Measurements from ENCODE around the gene GMDS. TPM values are rescaled to one million over a fixed set of nuclear protein-coding genes. Genes with fewer than 3 reads are reported as not detected.

Gene GMDS
- total and polyA plus RNA-seq, 2 of the 8 experiments (the other 6 are each of a cell fraction or from before 2014, with no cell fraction given): 16.8 to 50.0 TPM

GRCh38 chr6:2157441-2158127 lies 87.8 kb downstream of the GMDS start:
- H3K9ac ChIP-seq (replicated peaks in 1 of 4; ENCODE audit: extremely low read depth in 1 of 4, low read depth in 3 of 4, low read length in 3 of 4): no peak overlapping the region; a peak in 1 of 7 replicates
- no peak overlapping the region for H3K23ac ChIP-seq (ENCODE audit: insufficient read length)
- H2BK5ac ChIP-seq (ENCODE audit: low read depth, low read length): no peak overlapping the region
- DNase-seq (ENCODE audit: low read depth in 1 of 2, low spot score in 2 of 2) (no peak), FAIRE-seq (no peak)
- no peaks in the 10 kb centered on the region for H3K9me3 ChIP-seq (ENCODE audit: insufficient read depth in 2 of 2, low read depth in 1 of 2, low read length in 1 of 2)
- peaks cover 0 to 3% (median 1%) of the 10 kb centered on the region in 4 experiments; a peak in 4 of 7 replicates for H3K4me1 ChIP-seq (replicated peaks in 1 of 4; ENCODE audit: control insufficient read depth in 3 of 4, insufficient read depth in 4 of 4, low read length in 3 of 4)
- H2BK20ac ChIP-seq (ENCODE audit: low read length): no peak overlapping the region
- peaks cover 0 to 11% of the 10 kb centered on the region in 2 experiments; a peak in 1 of 4 replicates for H3K79me2 ChIP-seq (ENCODE audit: control insufficient read depth in 1 of 2, insufficient read depth in 2 of 2, low read length in 2 of 2)
- H4K20me1 ChIP-seq (replicated peaks in 1 of 2; ENCODE audit: control insufficient read depth in 1 of 2, insufficient read depth in 2 of 2, low read length in 2 of 2): no peaks in the 10 kb centered on the region
- H3K27me3 ChIP-seq (replicated peaks in 1 of 4; ENCODE audit: control insufficient read depth in 3 of 4, extremely low read depth in 1 of 4, insufficient read depth in 3 of 4, low read length in 3 of 4): no peaks in the 10 kb centered on the region
- H3K4ac ChIP-seq (replicated peaks; ENCODE audit: insufficient read length, low read depth, low read length): no peak overlapping the region
- no peak overlapping the region for H3K14ac ChIP-seq (ENCODE audit: insufficient read length)
- H3K4me3 ChIP-seq (ENCODE audit: extremely low read depth in 1 of 4, insufficient read depth in 2 of 4, low read depth in 3 of 4, low read length in 4 of 4): no peak overlapping the region
- H4K91ac ChIP-seq (replicated peaks; ENCODE audit: insufficient read length, low read length): no peak overlapping the region
- H3K36me3 ChIP-seq (ENCODE audit: control insufficient read depth in 2 of 4, insufficient read depth in 4 of 4, low read length in 3 of 4): no peaks in the 10 kb centered on the region
- WGBS, 2 experiments (ENCODE audit: extremely low coverage in 1 of 2, insufficient coverage in 1 of 2, insufficient read length in 1 of 2, insufficient replicate concordance in 2 of 2, low coverage in 1 of 2, low lambda C conversion rate in 2 of 2, missing lambda C conversion rate in 1 of 2): 68% methylated on average over 1 of the region's 1 CpG; no CpG with 5 or more reads in 1 of the 2 experiments
- H3K18ac ChIP-seq (ENCODE audit: extremely low read depth, low read length): no peak overlapping the region
- no peak overlapping the region for H2BK15ac ChIP-seq (ENCODE audit: low read length)
- no peak overlapping the region for H3K4me2 ChIP-seq (ENCODE audit: insufficient read depth in 1 of 2, low read depth in 2 of 2, low read length in 2 of 2)
- H4K5ac ChIP-seq (ENCODE audit: insufficient read length, low read depth, low read length): no peak overlapping the region
- H2AFZ ChIP-seq (ENCODE audit: low read length): no peak overlapping the region
- H3K56ac ChIP-seq (replicated peaks; ENCODE audit: insufficient read length, low read depth, low read length): no peak overlapping the region
- no peaks in the 10 kb centered on the region for H3K23me2 ChIP-seq (ENCODE audit: low read depth, low read length)
- H3K79me1 ChIP-seq (ENCODE audit: low read depth, low read length): peaks cover 2% of the 10 kb centered on the region; the same call in 1 of the 2 replicates
- H2BK12ac ChIP-seq (ENCODE audit: low read depth, low read length): no peak overlapping the region
- CTCF ChIA-PET (ENCODE audit: partially characterized antibody): interaction anchor here (1.4 to 2.4 kb wide), 5 partner anchors 9 to 71 kb away, joined by 4 to 11 read pairs (median 5); no protein-coding TSS in a partner anchor
- H2BK120ac ChIP-seq (replicated peaks; ENCODE audit: low read depth, low read length): no peak overlapping the region
- H4K8ac ChIP-seq (ENCODE audit: extremely low read depth, insufficient read depth, low read length): no peak overlapping the region
- POLR2A ChIA-PET (ENCODE audit: partially characterized antibody): no interaction called here
- H3K27ac ChIP-seq (ENCODE audit: low read depth, low read length): no peak overlapping the region
- no peak overlapping the region for H2AK5ac ChIP-seq (ENCODE audit: low read depth, low read length)
- no peak for TF ChIP-seq CREB1 (IDR thresholded peaks at IDR 0.05)
- TF ChIP-seq POU5F1 (IDR thresholded peaks at IDR 0.05; ENCODE audit: low read depth, low read length): no peak
- no peak for TF ChIP-seq E2F6 (IDR thresholded peaks at IDR 0.05)
- no peak for TF ChIP-seq ASH2L (IDR thresholded peaks at IDR 0.05; ENCODE audit: low read length)
- TF ChIP-seq TCF12 (IDR thresholded peaks at IDR 0.05; ENCODE audit: low read depth, low read length): no peak
- no peak for TF ChIP-seq GTF2F1 (IDR thresholded peaks at IDR 0.05; ENCODE audit: borderline replicate concordance, low read depth, low read length)
- no peak for TF ChIP-seq ATF3 (IDR thresholded peaks at IDR 0.05; ENCODE audit: insufficient read depth, low read depth, low read length)
- no peak for TF ChIP-seq CHD2 (IDR thresholded peaks at IDR 0.05; ENCODE audit: low read length)
- TF ChIP-seq GABPA (IDR thresholded peaks at IDR 0.05; ENCODE audit: borderline replicate concordance, insufficient read depth, low read length): no peak
- TF ChIP-seq RFX5 (IDR thresholded peaks at IDR 0.05; ENCODE audit: borderline replicate concordance, low read depth, low read length): no peak
